Smooth muscle cell (in vitro differentiated cells): ENCODE measurements around the gene NOX3. TPM values are rescaled to one million over a fixed set of nuclear protein-coding genes. Genes with fewer than 3 reads are reported as not detected.

Experiments used
- DNase-seq: peaks from one replicate; lab custom pipeline; 2025; ENCODE audit not compliant: unreplicated experiment; lab: John Stamatoyannopoulos, UW
- H2AFZ ChIP-seq: fragments of 200-600 bp; sonication (generic); 2 replicates; pipeline ENCODE4 v1.6.0; 2016; ENCODE audit warnings: antibody characterized with exemption, low read depth, mild to moderate bottlenecking
- H3F3A ChIP-seq: fragments of 200-600 bp; sonication (generic); 2 replicates; pipeline ENCODE4 v1.6.0; 2017; ENCODE audit warnings: antibody characterized with exemption, low read depth
- H3K27ac ChIP-seq: fragments of 200-600 bp; sonication (generic); 2 replicates; pipeline ENCODE4 v1.5.1; 2016; ENCODE audit warnings: low read depth, mild to moderate bottlenecking
- H3K27me3 ChIP-seq: fragments of 200-600 bp; sonication (generic); 2 replicates; pipeline ENCODE4 v1.6.1; 2016; ENCODE audit warnings: low read depth, mild to moderate bottlenecking
- H3K36me3 ChIP-seq: fragments of 200-600 bp; sonication (generic); 2 replicates; pipeline ENCODE4 v1.5.1; 2016; ENCODE audit warnings: low read depth
- H3K4me1 ChIP-seq: fragments of 200-600 bp; sonication (generic); 2 replicates; pipeline ENCODE4 v1.5.1; 2016; ENCODE audit warnings: low read depth
- H3K4me2 ChIP-seq: fragments of 200-600 bp; sonication (generic); 2 replicates; pipeline ENCODE4 v1.6.0; 2016; ENCODE audit warnings: mild to moderate bottlenecking
- H3K4me3 ChIP-seq: fragments of 200-600 bp; sonication (generic); 2 replicates; pipeline ENCODE4 v1.5.1; 2016; ENCODE audit warnings: mild to moderate bottlenecking
- H3K79me2 ChIP-seq: fragments of 200-600 bp; sonication (generic); 2 replicates; pipeline ENCODE4 v1.6.0; 2016; ENCODE audit warnings: low read depth, mild to moderate bottlenecking
- H3K9ac ChIP-seq: fragments of 200-600 bp; sonication (generic); 2 replicates; pipeline ENCODE4 v1.6.0; 2016; ENCODE audit warnings: low read depth
- H3K9me3 ChIP-seq: fragments of 200-600 bp; sonication (generic); replicated peaks from 2 replicates; pipeline ENCODE4 v1.5.1; 2016; ENCODE audit warnings: low read depth
- H4K20me1 ChIP-seq: fragments of 200-600 bp; sonication (generic); 2 replicates; pipeline ENCODE4 v1.6.0; 2016; ENCODE audit warnings: low read depth
- WGBS: methylation state at CpG from one replicate; pipeline ENCODE4 v1.1.7; 2016; ENCODE audit warnings: low lambda C conversion rate; 5-methylcytosine and 5-hydroxymethylcytosine counted together
- polyA plus RNA-seq: library from polyadenylated mRNA; unstranded; fragments of >200 nt; fragmentation: Nextera tagmentation; extraction: Ambion mirVana; gene quantifications from 2 replicates; pipeline ENCODE4 v1.2.1, GENCODE V29; 2016
- total RNA-seq: library from RNA; depleted of rRNA; stranded (reverse); fragments of >200 nt; gene quantifications from 2 replicates; pipeline ENCODE4 v1.2.3, GENCODE V29; 2014
- TF ChIP-seq, protein P1 (sequence below): fragments of 200-600 bp; sonication (generic); IDR thresholded peaks from 2 replicates; pipeline ENCODE4 v1.5.1; 2017; ENCODE audit warnings: borderline replicate concordance, mild to moderate bottlenecking, antibody characterized with exemption; ENCODE audit not compliant: insufficient read depth, poor library complexity, severe bottlenecking

NOX3 gene
- total and polyA plus RNA-seq, 2 experiments from 2014 or later, result not detected

- 47% methylated on average over 1 of the region's 1 CpG for WGBS
- H3K27ac ChIP-seq, result no peak overlapping the region
- H3K27me3 ChIP-seq, result no peaks in the 10 kb centered on the region
- no peaks in the 10 kb centered on the region for H3K36me3 ChIP-seq
- H3K4me1 ChIP-seq, result no peaks in the 10 kb centered on the region
- no peaks in the 10 kb centered on the region for H3K9me3 ChIP-seq
- H3K9ac ChIP-seq, result no peak overlapping the region
- H3K79me2 ChIP-seq, result no peaks in the 10 kb centered on the region
- no peak for DNase-seq
- no peaks in the 10 kb centered on the region for H3F3A ChIP-seq
- no peaks in the 10 kb centered on the region for H4K20me1 ChIP-seq
- no peak overlapping the region for H3K4me3 ChIP-seq
- no peak overlapping the region for H2AFZ ChIP-seq
- H3K4me2 ChIP-seq, result no peak overlapping the region
- TF ChIP-seq, protein P1, sequence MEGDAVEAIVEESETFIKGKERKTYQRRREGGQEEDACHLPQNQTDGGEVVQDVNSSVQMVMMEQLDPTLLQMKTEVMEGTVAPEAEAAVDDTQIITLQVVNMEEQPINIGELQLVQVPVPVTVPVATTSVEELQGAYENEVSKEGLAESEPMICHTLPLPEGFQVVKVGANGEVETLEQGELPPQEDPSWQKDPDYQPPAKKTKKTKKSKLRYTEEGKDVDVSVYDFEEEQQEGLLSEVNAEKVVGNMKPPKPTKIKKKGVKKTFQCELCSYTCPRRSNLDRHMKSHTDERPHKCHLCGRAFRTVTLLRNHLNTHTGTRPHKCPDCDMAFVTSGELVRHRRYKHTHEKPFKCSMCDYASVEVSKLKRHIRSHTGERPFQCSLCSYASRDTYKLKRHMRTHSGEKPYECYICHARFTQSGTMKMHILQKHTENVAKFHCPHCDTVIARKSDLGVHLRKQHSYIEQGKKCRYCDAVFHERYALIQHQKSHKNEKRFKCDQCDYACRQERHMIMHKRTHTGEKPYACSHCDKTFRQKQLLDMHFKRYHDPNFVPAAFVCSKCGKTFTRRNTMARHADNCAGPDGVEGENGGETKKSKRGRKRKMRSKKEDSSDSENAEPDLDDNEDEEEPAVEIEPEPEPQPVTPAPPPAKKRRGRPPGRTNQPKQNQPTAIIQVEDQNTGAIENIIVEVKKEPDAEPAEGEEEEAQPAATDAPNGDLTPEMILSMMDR, result no peak
Measured at GRCh38 chr6:155377061-155377460, 78.6 kb downstream of the NOX3 start.

DNA sequence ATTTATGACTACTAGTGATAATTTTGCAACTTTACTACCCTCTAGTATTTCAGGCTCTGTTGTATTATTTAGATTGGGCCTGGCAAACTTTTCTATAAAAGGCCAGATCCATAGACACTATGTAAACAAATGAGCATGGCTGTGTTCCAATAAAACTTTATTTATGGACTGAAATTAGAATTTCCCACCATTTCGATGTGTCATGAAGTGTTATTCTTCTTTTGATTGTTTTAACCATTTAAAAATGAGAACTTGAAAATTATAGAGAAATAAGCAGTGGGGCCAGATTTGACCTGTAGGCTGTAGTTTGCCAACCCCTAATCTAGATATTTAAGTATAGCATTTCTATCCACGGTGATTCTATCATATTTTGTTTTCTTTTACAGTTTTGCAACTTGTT is 79.8 kb downstream of the NOX3 start:
- Histone ChIP-seq H3K4me3 (no peak overlapping the region), H3K4me1 (no peaks in the 10 kb centered on the region), H3K79me2 (no peaks in the 10 kb centered on the region), H3K27ac (no peak overlapping the region), H3K4me2 (no peak overlapping the region), H3K9ac (no peak overlapping the region), H3F3A (no peaks in the 10 kb centered on the region), H3K36me3 (no peaks in the 10 kb centered on the region), H4K20me1 (no peaks in the 10 kb centered on the region), H3K27me3 (no peaks in the 10 kb centered on the region), H3K9me3 (no peaks in the 10 kb centered on the region), H2AFZ (no peak overlapping the region)
- DNase-seq, result no peak
- TF ChIP-seq, protein P1, result no peak
- WGBS, result 91% methylated on average over 2 of the region's 2 CpGs

DNA sequence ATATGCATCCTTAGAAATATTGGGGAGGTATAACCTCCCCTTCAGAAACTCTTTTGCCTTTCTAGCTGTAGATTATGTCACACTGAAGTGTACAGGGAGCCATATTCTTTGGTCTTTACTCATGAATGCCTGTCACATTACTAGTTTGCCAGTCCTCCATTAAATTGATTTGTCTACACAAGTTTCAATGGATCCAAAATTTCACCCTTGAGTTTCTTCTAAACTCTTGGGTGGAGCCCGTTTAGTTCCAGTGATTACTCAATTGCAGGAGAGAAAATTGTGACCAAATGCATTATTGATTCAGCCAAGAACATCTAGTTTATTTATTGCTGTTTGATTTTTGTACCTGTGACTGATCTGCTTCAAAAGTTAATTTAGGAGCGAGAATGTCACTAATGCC is 81.0 kb downstream of the NOX3 start:
- Histone ChIP-seq H2AFZ (no peak overlapping the region), H3K9me3 (no peaks in the 10 kb centered on the region), H3K36me3 (no peaks in the 10 kb centered on the region), H3K9ac (no peak overlapping the region), H3K79me2 (no peaks in the 10 kb centered on the region), H3K4me1 (no peaks in the 10 kb centered on the region), H4K20me1 (no peaks in the 10 kb centered on the region), H3K27me3 (no peaks in the 10 kb centered on the region), H3K4me3 (no peak overlapping the region), H3K4me2 (no peak overlapping the region), H3F3A (no peaks in the 10 kb centered on the region), H3K27ac (no peak overlapping the region)
- no peak for DNase-seq
- TF ChIP-seq, protein P1, result no peak
- 92% methylated on average over 2 of the region's 2 CpGs for WGBS

GRCh38 chr6:155373276-155373675 is 82.4 kb downstream of the NOX3 start:
- H3K79me2 ChIP-seq, result no peaks in the 10 kb centered on the region
- no peak for DNase-seq
- no peaks in the 10 kb centered on the region for H3K9me3 ChIP-seq
- no peak overlapping the region for H3K4me3 ChIP-seq
- TF ChIP-seq, protein P1, result no peak
- H2AFZ ChIP-seq, result no peak overlapping the region
- H3K27me3 ChIP-seq, result no peaks in the 10 kb centered on the region
- no peak overlapping the region for H3K27ac ChIP-seq
- H3K9ac ChIP-seq, result no peak overlapping the region
- WGBS, result 84% methylated on average over 3 of the region's 3 CpGs
- H4K20me1 ChIP-seq, result no peaks in the 10 kb centered on the region
- H3F3A ChIP-seq, result no peaks in the 10 kb centered on the region
- no peaks in the 10 kb centered on the region for H3K36me3 ChIP-seq
- no peak overlapping the region for H3K4me2 ChIP-seq
- H3K4me1 ChIP-seq, result no peaks in the 10 kb centered on the region
